HG03442 (cell line): ENCODE measurements around the gene PKDCC.
"Not testable (repeated sequence)": the region's sequence is repeated elsewhere in the genome, so short reads cannot be mapped to it uniquely, and the experiment has no call there.

Experiments
- ATAC-seq: cut with Tn5 transposase; IDR thresholded peaks from one replicate; pipeline ENCODE4 v1.9.1; 2021; ENCODE audit warnings: mild to moderate bottlenecking, moderate library complexity; ENCODE audit not compliant: unreplicated experiment

Gene PKDCC

DNA sequence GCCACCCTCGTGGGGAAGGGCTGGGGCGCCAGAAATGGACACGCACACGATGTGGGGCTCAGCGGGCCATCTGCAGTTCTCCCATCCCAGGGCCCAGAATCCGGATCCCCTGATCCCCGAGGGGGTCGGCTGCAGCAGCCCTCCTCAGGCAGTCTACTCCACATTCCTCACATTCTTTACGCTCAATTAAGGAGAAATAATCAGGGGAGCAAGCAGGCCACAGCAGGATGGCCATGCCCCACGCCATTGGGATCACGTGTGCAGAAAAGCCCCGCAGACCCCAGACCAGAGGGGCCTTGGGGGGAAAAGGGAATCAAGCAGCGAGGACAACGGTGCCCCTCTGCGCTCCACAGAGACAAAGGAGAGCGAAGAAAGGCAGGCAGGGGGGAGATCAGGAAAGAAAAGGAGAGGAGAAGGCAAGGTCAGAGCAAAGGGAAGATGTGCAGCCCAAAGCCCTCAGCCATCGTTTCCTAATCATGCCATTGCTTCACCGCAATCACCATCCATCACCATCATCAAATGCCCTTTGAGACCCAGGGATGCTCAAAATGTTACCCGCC, 17.5 kb upstream of the PKDCC start:
- ATAC-seq, result no peak

DNA sequence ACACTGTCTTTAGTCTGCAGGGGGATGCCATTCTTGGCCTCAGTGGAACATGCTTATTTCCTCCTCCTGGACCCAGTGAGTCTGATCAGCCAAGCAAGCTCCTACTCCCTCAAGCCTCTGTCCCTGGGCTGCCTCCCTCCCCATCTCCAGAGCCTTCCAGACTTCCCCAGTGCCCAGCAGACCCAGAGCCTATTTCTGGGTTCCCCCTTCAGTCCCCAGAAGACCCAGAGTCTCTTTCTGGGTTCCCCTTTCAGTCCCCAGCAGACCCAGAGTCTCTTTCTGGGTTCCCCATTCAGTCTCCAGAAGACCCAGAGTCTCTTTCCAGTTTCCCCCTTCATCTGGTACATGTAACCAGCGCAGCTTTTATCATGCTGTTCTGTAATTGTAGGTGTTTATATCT, 17.0 kb upstream of the PKDCC start:
- ATAC-seq, result no peak

DNA sequence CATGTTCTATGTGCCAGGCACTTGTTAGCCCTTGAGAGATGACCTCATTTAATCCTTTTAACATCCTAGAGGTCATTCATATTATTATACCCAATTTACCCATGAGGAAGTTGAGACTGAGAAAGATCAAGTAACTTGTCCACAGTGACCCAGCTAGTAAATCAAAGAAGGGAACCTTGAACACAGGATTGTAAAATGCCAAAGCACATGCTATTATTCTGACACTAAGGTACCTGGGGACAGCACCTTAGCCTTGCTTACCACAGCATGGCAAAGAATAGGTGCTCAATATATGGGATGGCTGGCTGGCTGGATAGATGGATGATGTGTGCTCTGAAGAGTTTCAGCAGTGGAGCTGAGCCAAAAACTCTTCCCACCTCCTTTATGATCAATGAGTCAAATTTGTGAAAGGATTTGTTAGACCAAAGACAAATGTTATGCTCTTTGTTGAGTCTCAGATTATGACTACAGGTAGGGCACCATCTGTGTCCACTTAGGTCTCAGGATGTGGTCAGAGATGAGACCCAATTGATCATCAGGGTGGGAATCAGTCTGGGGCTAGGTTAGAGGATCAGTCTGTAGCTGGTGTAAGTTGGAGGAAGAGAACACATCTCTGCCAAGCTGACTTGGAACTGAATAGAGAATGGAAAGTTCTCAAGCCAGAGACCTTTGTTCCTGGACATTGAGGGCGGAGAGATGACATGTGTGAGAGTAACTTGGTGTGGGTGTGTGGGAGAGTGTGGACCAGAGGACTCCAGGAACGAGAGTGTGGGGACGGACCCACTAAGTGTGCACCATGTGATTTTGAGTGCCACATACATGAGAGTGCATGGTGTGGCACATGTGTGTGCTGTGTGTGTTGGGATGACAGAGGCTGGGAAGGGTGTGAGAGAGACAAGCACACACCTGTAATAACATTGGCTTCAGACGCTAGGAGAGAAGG, 16.3 kb upstream of the PKDCC start:
- no peak for ATAC-seq

DNA sequence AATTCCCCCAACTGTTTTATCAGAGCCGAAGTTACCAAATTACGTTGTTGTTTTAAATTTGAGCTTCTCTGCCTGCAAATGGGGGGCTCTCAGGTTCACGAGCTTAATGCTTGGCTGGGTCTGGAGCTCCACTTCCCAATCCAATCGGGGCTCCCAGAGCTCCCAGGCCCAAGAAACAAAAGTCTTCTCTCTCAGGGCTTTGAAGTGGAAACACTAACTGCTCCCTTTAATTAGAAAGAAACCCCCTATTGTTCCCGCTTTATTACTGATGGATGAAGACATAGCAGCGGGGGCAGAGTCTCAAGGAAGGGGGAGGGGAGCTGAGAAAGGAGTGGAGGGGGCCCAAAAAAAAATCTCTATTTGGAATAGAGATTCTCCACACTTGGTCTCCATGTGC, 15.6 kb upstream of the PKDCC start:
- no peak for ATAC-seq

DNA sequence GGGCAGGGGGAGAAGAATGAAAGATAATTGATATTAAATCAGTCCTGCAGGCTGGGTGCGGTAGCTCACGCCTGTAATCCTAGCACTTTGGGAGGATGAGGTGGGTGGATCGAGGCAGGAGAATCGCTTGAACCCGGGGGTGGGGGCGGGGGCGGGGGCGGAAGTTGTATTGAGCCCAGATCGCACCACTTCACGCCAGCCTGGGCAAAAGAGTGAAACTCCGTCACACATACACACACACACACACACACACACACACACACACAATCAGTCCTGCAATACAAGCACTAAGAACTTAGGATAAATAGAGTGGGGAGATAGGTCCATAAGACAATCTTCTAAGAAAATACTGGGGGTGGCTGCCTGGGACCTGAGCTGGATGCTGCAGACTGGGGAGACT, 15.1 kb upstream of the PKDCC start:
- ATAC-seq, result no peak

DNA sequence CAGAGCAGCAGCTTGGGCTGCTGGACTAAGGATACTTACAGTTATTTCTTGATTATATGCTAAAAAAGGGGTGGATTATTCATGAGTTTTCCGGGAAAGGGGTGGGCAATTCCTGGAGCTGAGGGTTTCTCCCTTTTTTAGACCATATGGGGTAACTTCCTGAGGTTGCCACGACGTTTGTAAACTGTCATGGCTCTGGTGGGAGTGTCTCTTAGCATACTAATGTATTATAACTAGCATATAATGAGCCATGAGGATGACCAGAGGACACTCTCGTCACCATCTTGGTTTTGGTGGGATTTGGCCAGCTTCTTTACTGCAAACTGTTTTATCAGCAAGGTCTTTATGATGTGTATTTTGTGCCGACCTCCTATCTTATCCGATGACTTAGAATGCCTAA, 13.7 kb upstream of the PKDCC start:
- not testable (repeated sequence) for ATAC-seq

DNA sequence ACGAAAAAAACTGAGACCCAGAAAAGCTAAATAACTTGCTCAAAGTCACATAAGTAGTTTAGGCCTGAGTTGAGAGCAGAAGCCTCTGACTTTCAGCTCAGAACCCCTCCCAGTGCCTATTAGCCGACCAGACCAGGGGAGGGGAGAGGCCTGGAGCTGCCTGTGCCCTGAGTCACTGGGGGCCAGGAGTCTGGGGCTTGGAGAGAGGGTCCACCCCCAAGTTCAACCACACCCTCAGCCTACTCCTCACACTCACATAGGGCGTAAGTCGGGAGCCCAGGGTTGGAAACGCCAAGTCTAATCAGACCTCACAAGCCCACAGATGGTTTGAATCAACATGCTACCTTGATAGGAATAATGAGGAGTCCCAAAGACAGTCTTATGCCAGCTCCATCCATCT, 12.6 kb upstream of the PKDCC start:
- no peak for ATAC-seq

DNA sequence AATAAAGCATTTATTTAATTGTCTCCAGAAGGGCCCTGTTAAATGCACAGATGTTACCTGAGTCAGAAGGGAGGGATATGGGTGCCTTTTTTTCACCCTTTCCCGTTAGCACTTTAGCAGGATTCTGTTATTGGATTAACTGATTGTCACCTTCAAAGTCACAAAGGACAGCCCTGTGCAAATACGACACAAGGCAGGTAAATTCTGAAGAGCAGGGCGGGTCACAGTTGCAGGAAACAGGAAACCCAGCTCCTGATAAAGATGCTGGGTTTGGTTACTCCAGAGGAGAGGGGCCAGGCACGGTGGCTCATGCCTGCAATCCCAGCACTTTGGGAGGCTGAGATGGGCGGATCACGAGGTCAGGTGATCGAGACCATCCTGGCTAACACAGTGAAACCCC, 11.4 kb upstream of the PKDCC start:
- no peak for ATAC-seq

DNA sequence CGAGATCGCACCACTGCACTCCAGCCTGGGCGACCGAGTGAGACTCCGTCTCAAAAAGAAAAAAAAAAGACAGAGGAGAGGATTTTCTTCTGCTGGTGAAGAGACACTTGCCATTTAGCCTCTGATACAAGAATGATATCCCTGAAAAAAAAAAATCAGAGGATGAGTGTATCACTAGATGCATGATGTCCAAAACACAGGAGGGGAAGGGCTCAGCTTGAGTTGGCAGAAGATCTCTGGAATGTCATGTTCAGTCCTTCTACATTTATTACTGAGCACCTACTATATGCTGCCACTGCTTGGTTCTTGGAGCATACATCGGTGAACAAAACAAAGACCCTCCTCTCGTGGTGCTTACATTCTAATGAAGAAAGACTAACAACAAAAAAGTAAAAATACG, 10.9 kb upstream of the PKDCC start:
- ATAC-seq, result no peak

DNA sequence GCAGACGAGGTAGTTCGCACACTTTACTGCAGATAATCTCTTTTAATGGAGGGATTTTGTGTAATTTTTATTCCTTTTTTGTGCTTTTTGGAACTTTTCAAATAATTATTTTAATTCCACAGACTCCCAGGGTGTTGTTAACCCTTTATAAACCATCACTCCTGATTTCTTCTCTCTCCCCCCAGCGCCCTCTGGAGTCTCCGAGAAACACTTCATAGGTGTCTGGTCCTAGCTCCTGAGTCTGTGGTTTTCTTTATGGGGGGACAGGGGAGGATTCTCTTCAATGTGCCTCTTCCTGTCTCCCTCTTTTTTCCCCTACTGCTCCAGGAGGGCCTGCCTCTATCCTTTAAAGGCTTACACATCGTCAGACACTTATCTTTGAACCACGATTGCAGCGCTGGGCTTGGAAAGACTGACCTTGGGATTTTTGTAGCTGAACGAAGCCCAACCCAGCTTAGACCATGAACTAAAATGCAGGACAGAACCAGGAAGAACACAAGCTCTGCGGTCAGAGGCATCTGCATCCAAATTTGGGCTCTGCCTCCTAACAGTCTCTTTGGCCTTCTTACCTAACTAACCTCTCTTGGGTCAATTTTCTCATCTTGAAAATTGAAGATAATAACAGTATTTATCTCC, 7.1 kb upstream of the PKDCC start:
- ATAC-seq, result no peak

DNA sequence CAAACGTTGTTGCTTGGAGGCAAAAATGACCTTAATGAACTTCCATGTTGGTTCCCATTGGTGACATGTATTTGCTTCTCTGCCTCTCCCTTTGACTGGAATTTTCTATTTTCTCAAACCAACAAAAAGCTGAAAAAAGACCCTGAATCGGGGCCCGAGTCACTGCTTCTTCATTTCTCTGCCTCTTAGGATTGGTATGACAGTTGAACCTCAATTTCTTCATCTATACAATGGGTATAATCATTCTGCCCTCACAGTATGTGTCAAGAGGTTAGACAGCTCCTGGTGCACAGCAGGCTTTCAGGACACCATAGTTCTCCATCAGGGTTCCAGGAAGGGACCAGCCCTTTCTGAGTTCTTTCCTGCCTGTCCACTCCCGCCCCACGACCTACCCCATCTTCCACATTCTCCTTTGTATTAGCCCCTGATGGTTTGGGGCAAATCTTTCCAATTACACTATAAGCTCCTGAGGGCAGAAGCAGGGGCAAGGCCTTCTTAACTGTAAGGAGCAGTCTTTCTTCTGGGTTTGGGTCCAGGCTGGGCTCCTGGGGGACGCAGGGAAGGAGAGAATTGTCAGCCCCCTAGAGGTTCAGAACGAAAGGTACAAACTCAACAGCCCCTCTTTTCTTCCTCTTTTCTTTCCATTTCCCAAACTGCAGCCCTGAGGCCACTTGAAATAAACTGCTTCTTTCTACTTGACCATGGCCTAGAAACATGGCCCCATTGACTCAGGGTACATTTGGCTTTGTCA, 6.3 kb upstream of the PKDCC start:
- ATAC-seq, result no peak

DNA sequence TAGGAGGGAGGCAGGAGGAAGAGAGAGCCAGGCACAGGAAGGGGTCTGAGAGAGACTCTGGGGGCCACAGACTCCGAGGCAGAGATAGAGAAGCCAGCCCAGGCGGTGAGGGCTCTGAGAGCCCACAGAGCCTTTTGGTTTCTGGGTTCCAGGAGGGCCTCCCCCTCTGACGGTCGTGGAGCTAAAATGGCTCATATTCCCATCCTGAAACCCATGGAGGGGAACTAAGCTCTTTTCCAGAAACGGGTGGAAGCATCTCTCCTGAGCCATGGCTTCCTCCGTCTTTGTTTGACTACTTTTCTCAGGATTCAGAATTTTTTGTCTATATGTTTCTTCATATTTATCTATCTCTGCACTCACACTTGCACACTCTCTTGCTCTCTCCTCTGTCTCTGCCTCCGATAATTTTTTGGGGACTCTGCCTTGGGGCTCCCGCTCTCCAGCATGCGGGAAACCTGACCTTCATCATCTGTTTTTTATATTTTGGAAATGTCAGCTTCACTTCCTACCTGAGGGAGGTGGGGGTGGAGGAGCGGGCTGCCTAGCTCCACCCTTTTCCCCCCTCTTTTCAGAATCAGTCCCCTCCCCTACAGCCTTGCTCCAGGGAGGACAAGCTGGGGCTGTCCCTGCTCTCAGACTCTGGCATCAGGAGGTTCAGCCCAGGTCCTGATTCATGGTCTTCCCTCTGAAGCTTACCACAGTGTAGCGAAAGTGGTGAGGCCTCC, 5.0 kb upstream of the PKDCC start:
- ATAC-seq, result no peak

DNA sequence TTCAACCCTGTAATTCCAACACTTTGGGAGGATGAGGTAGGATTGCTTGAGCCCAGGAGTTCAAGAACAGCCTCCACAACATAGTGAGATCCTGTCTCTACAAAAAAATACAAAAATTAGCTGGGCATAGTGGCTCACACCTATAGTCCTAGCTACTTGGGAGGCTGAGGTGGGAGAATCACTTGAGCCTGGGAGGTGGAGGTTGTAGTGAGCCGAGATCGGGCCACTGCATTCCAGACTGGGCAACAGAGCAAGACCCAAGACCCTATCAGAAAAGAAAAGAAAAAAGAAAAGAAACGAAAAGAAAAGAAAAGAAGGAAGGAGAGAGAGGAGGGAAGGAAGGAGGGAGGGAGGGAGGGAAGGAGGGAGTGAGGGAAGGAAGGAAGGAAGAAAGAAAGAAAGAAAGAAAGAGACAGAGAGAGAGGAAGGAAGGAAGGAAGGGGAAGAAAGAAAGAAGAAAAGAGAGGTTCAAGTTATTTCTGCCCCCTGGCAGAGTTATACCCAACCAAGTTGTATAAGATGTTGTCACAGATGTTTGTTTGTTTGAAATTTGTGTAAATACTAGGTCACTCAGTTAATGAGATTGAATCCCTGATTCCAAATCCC, 3.9 kb upstream of the PKDCC start:
- ATAC-seq, result no peak

DNA sequence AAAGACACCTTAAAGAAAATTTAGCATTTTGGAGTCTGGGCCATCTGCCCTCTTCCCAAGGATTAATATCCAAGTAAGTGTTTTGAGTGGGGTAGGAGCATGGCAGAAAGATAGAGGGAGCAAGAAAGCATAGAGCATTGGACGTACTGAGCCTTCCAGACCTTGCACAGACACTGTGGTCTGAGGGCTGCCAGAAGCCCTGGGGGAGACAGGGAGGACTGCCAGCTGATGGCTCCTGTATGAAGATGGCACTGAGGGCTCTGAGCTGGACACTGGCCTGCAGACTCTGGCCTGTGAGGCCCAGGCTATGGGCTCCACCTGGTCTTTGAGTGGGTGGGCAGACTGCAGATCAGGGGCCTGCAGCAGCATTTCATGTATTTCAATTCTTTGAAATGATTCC, 2.9 kb upstream of the PKDCC start:
- no peak for ATAC-seq

DNA sequence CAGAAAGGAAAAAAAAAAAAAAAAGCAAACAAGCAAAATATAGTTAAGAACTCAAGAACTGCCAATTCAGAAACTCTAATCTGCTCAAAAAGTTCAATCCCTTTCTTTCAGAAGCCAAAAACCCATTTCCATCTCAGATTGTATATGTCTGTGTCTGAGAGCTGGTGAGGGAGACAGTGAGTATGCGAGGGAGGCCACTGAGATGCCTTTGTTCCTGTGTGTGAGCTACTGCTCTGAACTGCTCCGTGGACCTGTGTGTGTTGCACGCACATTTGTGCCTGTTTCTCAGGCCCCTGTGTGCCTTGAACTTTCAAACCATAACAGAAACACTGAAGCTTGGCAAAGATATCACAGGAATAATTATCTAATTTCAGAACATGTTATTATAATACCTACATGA, 2.5 kb upstream of the PKDCC start:
- no peak for ATAC-seq

DNA sequence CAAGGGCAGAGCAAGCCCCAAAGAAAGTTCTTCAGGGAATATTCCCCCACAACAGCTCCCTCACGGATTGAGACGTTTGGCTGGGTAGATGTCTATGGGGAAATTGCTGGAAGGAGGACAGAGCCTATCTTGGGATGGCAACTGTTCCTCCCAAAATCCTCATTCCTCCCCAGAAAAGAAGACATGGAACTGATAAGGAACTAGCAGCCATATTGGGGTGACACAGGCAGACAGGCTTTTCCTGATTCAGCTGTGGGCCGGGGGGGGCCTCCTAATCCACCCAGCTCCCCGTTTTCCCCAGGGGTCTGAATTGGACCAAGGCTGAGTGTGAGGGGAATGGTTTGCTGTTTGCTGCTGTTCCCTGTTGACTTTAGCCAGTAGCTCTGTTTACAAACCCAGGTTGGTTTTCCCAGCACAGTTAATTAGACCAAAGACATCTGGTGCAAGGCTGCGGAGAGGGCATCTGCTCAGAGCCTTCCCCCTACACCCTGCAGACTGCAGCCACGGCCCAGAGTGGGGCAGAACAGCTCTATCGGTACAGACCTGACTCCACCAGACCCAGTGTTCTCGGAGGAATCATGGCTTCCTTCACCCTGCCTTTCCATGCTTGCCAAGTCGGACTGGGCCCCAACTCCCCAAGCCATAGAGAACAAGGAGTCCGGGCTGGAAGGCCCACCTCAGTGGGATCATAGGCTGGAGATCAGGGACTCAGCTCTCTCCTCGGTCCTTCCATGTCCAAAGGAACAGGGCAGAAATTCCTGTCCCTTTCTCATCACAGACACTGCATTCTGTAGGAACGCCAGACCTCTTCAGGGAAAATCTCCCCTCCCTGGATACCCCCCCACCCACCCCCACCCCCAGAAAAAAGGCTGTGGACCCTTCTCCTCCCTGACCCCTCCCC, 1.7 kb upstream of the PKDCC start:
- no peak for ATAC-seq

DNA sequence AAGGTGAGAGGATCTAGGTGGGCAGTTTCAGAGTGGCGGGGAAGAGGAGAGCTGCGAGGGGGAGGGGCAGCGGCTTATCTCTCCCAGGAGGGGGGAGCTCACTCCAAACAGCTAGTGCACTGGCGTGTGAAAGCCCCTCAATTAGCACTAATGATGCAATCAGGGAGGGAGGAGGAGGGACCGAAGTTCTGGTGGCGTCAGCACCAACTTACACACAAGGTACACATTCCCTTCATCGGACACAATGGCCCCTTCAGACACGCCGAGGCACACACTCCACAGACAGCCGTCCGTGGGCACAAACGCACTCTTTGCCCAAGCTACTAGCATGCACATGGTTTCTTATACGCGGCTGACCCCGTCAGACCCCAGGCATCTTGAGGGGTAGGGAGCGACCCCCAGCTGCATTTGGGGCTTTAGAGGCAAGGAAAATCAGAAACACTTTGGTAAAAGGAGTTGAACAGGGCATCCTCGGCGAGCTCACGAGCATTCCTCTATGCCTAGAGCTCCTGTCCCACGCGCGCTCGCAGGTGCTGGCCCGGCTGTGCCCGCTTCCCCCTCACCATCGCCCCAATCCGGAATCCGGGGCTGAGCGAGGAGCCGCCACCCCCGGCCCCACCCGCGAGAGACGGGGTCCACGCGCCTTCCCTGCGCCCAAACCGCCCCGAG, 868 bp upstream of the PKDCC start:
- ATAC-seq, result no peak

DNA sequence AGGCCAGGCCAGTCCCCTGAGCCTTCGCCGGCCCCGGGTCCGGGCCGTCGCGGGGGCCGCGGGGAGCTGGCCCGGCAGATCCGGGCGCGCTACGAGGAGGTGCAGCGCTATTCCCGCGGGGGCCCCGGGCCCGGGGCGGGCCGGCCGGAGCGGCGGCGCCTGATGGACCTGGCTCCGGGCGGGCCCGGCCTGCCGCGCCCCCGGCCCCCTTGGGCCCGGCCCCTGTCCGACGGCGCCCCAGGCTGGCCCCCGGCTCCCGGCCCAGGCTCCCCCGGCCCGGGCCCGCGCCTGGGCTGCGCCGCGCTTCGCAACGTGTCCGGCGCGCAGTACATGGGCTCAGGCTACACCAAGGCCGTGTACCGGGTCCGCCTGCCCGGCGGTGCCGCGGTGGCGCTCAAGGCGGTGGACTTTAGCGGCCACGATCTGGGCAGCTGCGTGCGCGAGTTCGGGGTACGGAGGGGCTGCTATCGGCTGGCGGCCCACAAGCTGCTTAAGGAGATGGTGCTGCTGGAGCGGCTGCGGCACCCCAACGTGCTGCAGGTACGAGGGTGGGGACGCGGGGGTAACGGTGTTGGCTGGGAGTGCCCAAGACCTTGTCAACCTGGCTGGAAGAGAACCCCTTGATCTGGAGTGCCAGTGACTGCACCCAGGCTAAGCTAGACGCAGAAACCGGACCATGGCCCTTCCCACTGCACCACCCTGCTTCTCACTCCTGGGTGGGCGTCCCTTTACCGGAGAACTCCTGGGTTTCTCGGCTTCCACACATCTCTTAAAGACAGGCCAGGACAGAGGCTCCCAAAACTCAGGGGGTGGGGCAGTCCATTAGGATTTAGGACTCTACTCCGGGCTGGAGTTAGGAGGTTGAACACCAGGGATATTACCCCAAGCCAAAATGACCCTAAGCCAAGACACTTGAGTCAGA, 739 bp downstream of the PKDCC start:
- peak; percentile 29 for ATAC-seq
